ENCODE data around the gene PDXP.

PDXP gene

GRCh38 chr22:37631448-37632173 lies 26.9 kb upstream of the PDXP start:
- DNase-seq (ENCODE audit: insufficient read length) (no peak), FAIRE-seq (no peak)
- no peak for TF ChIP-seq POLR2A (IDR thresholded peaks at IDR 0.05; ENCODE audit: low read depth, low read length)
- no peak for TF ChIP-seq POLR2AphosphoS5 (IDR thresholded peaks at IDR 0.05; ENCODE audit: low read depth, low read length)
- TF ChIP-seq TAF1 (IDR thresholded peaks at IDR 0.05; ENCODE audit: borderline replicate concordance, low read depth, low read length): no peak

- FAIRE-seq (no peak), DNase-seq (ENCODE audit: insufficient read length) (peak; percentile 73)
- TF ChIP-seq POLR2A (IDR thresholded peaks at IDR 0.05; ENCODE audit: low read depth, low read length) (no peak), POLR2AphosphoS5 (IDR thresholded peaks at IDR 0.05; ENCODE audit: low read depth, low read length) (no peak), TAF1 (IDR thresholded peaks at IDR 0.05; ENCODE audit: borderline replicate concordance, low read depth, low read length) (no peak)
These were observed 26.1 kb upstream of the PDXP start for GRCh38 chr22:37632174-37633088.

GRCh38 chr22:37633089-37633624 lies 25.4 kb upstream of the PDXP start:
- peak; percentile 97 for FAIRE-seq

GRCh38 chr22:37633625-37634416 lies 24.7 kb upstream of the PDXP start:
- TF ChIP-seq POLR2AphosphoS5 (IDR thresholded peaks at IDR 0.05; ENCODE audit: low read depth, low read length): peak; percentile 83
- TF ChIP-seq POLR2A (IDR thresholded peaks at IDR 0.05; ENCODE audit: low read depth, low read length): peak; percentile 76
- 0 out of 2 replicates have a peak, but pooled peaks have one; percentile 6 for TF ChIP-seq TAF1 (IDR thresholded peaks at IDR 0.05; ENCODE audit: borderline replicate concordance, low read depth, low read length)
- DNase-seq (ENCODE audit: insufficient read length): peak; percentile 93
- FAIRE-seq: no peak

More at GRCh38 chr22:37633089-37633624, 25.4 kb upstream of the PDXP start:
- TF ChIP-seq POLR2AphosphoS5 (IDR thresholded peaks at IDR 0.05; ENCODE audit: low read depth, low read length) (peak; percentile 67; the same call in 1 of the 2 replicates), POLR2A (IDR thresholded peaks at IDR 0.05; ENCODE audit: low read depth, low read length) (no peak; the same call in 1 of the 2 replicates)
- peak; percentile 92 for DNase-seq (ENCODE audit: insufficient read length)

GRCh38 chr22:37634417-37634924 lies 24.1 kb upstream of the PDXP start:
- TF ChIP-seq POLR2AphosphoS5 (IDR thresholded peaks at IDR 0.05; ENCODE audit: low read depth, low read length): no peak
- no peak for TF ChIP-seq POLR2A (IDR thresholded peaks at IDR 0.05; ENCODE audit: low read depth, low read length)
- TF ChIP-seq TAF1 (IDR thresholded peaks at IDR 0.05; ENCODE audit: borderline replicate concordance, low read depth, low read length): no peak
- FAIRE-seq (no peak), DNase-seq (ENCODE audit: insufficient read length) (no peak)

GRCh38 chr22:37635157-37635556 lies 23.4 kb upstream of the PDXP start:
- TF ChIP-seq POLR2A (IDR thresholded peaks at IDR 0.05; ENCODE audit: low read depth, low read length): no peak
- TF ChIP-seq POLR2AphosphoS5 (IDR thresholded peaks at IDR 0.05; ENCODE audit: low read depth, low read length): no peak
- no peak for DNase-seq (ENCODE audit: insufficient read length)
- no peak for FAIRE-seq

- peak; percentile 70 for FAIRE-seq
- no peak for TF ChIP-seq TAF1 (IDR thresholded peaks at IDR 0.05; ENCODE audit: borderline replicate concordance, low read depth, low read length)
- TF ChIP-seq POLR2A (IDR thresholded peaks at IDR 0.05; ENCODE audit: low read depth, low read length): no peak
- no peak for TF ChIP-seq POLR2AphosphoS5 (IDR thresholded peaks at IDR 0.05; ENCODE audit: low read depth, low read length)
- DNase-seq (ENCODE audit: insufficient read length): no peak
These were observed 22.2 kb upstream of the PDXP start for GRCh38 chr22:37636186-37636948.

- FAIRE-seq (peak; percentile 17), DNase-seq (ENCODE audit: insufficient read length) (no peak)
- TF ChIP-seq TAF1 (IDR thresholded peaks at IDR 0.05; ENCODE audit: borderline replicate concordance, low read depth, low read length) (no peak), POLR2A (IDR thresholded peaks at IDR 0.05; ENCODE audit: low read depth, low read length) (no peak), POLR2AphosphoS5 (IDR thresholded peaks at IDR 0.05; ENCODE audit: low read depth, low read length) (no peak)
These were observed 21.6 kb upstream of the PDXP start for GRCh38 chr22:37636949-37637273.

GRCh38 chr22:37638391-37639069 lies 20.0 kb upstream of the PDXP start:
- FAIRE-seq: peak; percentile 67
- no peak for DNase-seq (ENCODE audit: insufficient read length)
- TF ChIP-seq POLR2AphosphoS5 (IDR thresholded peaks at IDR 0.05; ENCODE audit: low read depth, low read length): no peak
- TF ChIP-seq TAF1 (IDR thresholded peaks at IDR 0.05; ENCODE audit: borderline replicate concordance, low read depth, low read length): no peak
- no peak for TF ChIP-seq POLR2A (IDR thresholded peaks at IDR 0.05; ENCODE audit: low read depth, low read length)
